A673 (cell line): ENCODE measurements around the gene MCAT. TPM values are rescaled to one million over a fixed set of nuclear protein-coding genes. Genes with fewer than 3 reads are reported as not detected.

Source experiments
- BruUV-seq: library from RNA; stranded (reverse); fragments of 400-500 nt; replicated peaks from 2 replicates; lab custom pipeline; 2021; lab: Mats Ljungman, UMichigan
- CTCF ChIA-PET: fragments of 300-600 bp; sonication (Branson Sonifier 250); formaldehyde crosslinking; loops from one replicate; lab custom pipeline; 2022; ENCODE audit warnings: antibody characterized with exemption; lab: Charles Lee
- POLR2A ChIA-PET: fragments of 300-600 bp; sonication (Branson Sonifier 250); formaldehyde crosslinking; loops from one replicate; lab custom pipeline; 2022; ENCODE audit warnings: antibody characterized with exemption; ENCODE audit not compliant: low non-redundant PET; lab: Charles Lee
- DNase-seq: peaks from one replicate; pipeline ENCODE4 v3.0.0-alpha.2; 2015; ENCODE audit warnings: low spot score
- H3K27ac ChIP-seq: fragments of 200-600 bp; sonication (generic); 2 replicates; pipeline ENCODE4 v1.5.1; 2016; ENCODE audit warnings: mixed run types, low read depth, mild to moderate bottlenecking, mixed read lengths, antibody characterized with exemption, low read length; ENCODE audit not compliant: poor library complexity, severe bottlenecking
- H3K27me3 ChIP-seq: fragments of 200-600 bp; sonication (generic); replicated peaks from 2 replicates; pipeline ENCODE4 v1.6.1; 2017; ENCODE audit warnings: mixed run types, low read depth, mild to moderate bottlenecking, mixed read lengths, antibody characterized with exemption, low read length; ENCODE audit not compliant: insufficient read depth, poor library complexity
- H3K36me3 ChIP-seq: fragments of 200-600 bp; sonication (generic); 2 replicates; pipeline ENCODE4 v1.6.1; 2016; ENCODE audit warnings: mixed run types, mild to moderate bottlenecking, mixed read lengths, antibody characterized with exemption, low read length; ENCODE audit not compliant: insufficient read depth, poor library complexity, severe bottlenecking
- H3K4me1 ChIP-seq: fragments of 200-600 bp; sonication (generic); 2 replicates; pipeline ENCODE4 v1.6.1; 2017; ENCODE audit warnings: mixed run types, mild to moderate bottlenecking, mixed read lengths, antibody characterized with exemption, low read length; ENCODE audit not compliant: insufficient read depth, poor library complexity, severe bottlenecking
- H3K4me3 ChIP-seq: fragments of 200-600 bp; sonication (generic); 2 replicates; pipeline ENCODE4 v1.5.1; 2016; ENCODE audit warnings: low read depth, mixed run types, mild to moderate bottlenecking, mixed read lengths, low read length; ENCODE audit not compliant: poor library complexity, severe bottlenecking
- H3K9me3 ChIP-seq: fragments of 200-600 bp; sonication (generic); 2 replicates; pipeline ENCODE4 v1.6.1; 2016; ENCODE audit warnings: mixed run types, low read depth, mild to moderate bottlenecking, mixed read lengths, antibody characterized with exemption, low read length; ENCODE audit not compliant: poor library complexity, severe bottlenecking
- CTCF ChIP-seq: fragments of 300-800, 200-600 bp; sonication (generic); conservative IDR thresholded peaks from 2 replicates; pipeline ENCODE4 v1.5.1; 2017; ENCODE audit warnings: low read depth, mild to moderate bottlenecking, antibody characterized with exemption, low read length, moderate library complexity, mixed read lengths
- EZH2 ChIP-seq: fragments of 200-600 bp; sonication (generic); IDR thresholded peaks from 2 replicates; pipeline ENCODE4 v1.6.1; 2017; ENCODE audit warnings: borderline replicate concordance, low read depth, mild to moderate bottlenecking, mixed read lengths, antibody characterized with exemption, low read length; ENCODE audit not compliant: poor library complexity, severe bottlenecking
- intact Hi-C: fragments of 100-400 bp; cut with micrococcal nuclease; formaldehyde crosslinking; loops from one replicate; pipeline ENCODE4 v1.10.0; 2022; ENCODE audit not compliant: unreplicated experiment
- total RNA-seq: library from RNA; stranded (reverse); gene quantifications from 2 replicates; pipeline ENCODE4 v1.2.3, GENCODE V29; 2021

The MCAT gene
- total RNA-seq, 1 experiment from 2014 or later, result 32.2 TPM

GRCh38 chr22:43157874-43158546 is 14.8 kb upstream of the MCAT start:
- no TSS peak for BruUV-seq
- ChIA-PET CTCF (no interaction called here), POLR2A (no interaction called here)
- H3K27me3 ChIP-seq, result no peaks in the 10 kb centered on the region
- H3K4me3 ChIP-seq, result no peak overlapping the region
- intact Hi-C loops, result no loop called here
- H3K4me1 ChIP-seq, result no peaks in the 10 kb centered on the region
- TF ChIP-seq EZH2 (no peak), CTCF (no peak)
- H3K27ac ChIP-seq, result no peak overlapping the region
- no peaks in the 10 kb centered on the region for H3K9me3 ChIP-seq
- no peak for DNase-seq
- peaks cover 6% of the 10 kb centered on the region for H3K36me3 ChIP-seq

- no peak for DNase-seq
- Histone ChIP-seq H3K27me3 (no peaks in the 10 kb centered on the region), H3K4me1 (no peaks in the 10 kb centered on the region), H3K36me3 (no peaks in the 10 kb centered on the region), H3K27ac (no peak overlapping the region), H3K9me3 (no peaks in the 10 kb centered on the region), H3K4me3 (no peak overlapping the region)
- intact Hi-C loops, result no loop called here
- POLR2A ChIA-PET, result no interaction called here
- CTCF ChIA-PET, result no interaction called here
- no peak for TF ChIP-seq EZH2
- no peak for TF ChIP-seq CTCF
- no TSS peak for BruUV-seq
Observed at GRCh38 chr22:43156413-43156812, 13.2 kb upstream of the MCAT start.

- Histone ChIP-seq H3K9me3 (no peaks in the 10 kb centered on the region), H3K4me1 (no peaks in the 10 kb centered on the region), H3K4me3 (no peak overlapping the region), H3K27ac (no peak overlapping the region), H3K27me3 (no peaks in the 10 kb centered on the region), H3K36me3 (no peaks in the 10 kb centered on the region)
- no peak for DNase-seq
- TF ChIP-seq CTCF (no peak), EZH2 (no peak)
- POLR2A ChIA-PET, result interaction anchor here (0.5 kb wide), 1 partner anchor 31 kb away, joined by 5 read pairs; no protein-coding TSS in a partner anchor
- intact Hi-C loops, result no loop called here
- CTCF ChIA-PET, result no interaction called here
- no TSS peak for BruUV-seq
Observed at GRCh38 chr22:43155789-43156188, 12.6 kb upstream of the MCAT start.
